CD14-positive monocyte (primary cell): ENCODE measurements around the gene MICAL1. TPM values are rescaled to one million over a fixed set of nuclear protein-coding genes. Genes with fewer than 3 reads are reported as not detected.
A peak's percentile ranks its signal among the peaks of the same experiment; 100 is the strongest.

Source experiments
- DNase-seq, 3 donors: peaks; one replicate each; pipeline ENCODE4 v3.0.0-alpha.2; 2011 to 2022
- H2AFZ ChIP-seq: 2 replicates; pipeline ENCODE4 v1.6.0; 2012; ENCODE audit warnings: mild to moderate bottlenecking, low read depth, low read length, inconsistent platforms; ENCODE audit not compliant: insufficient read depth, poor library complexity, severe bottlenecking
- H3K27ac ChIP-seq, 2 donors: 1 replicate in 1 of 2; 2 replicates in 1 of 2; pipeline ENCODE4 v1.5.1; 2012 to 2013; ENCODE audit warnings: low read length in 2 of 2, control low read depth in 1 of 2, inconsistent platforms in 1 of 2, low read depth in 1 of 2, mild to moderate bottlenecking in 1 of 2
- H3K27me3 ChIP-seq, 2 donors: one replicate each; pipeline versions ENCODE4 v1.6.0 to v1.6.1; 2011 to 2013; ENCODE audit warnings: low read length in 2 of 2; ENCODE audit not compliant: control insufficient read depth in 2 of 2, insufficient read depth in 2 of 2
- H3K36me3 ChIP-seq, 2 donors: replicated peaks in 1 of 2; 1 replicate in 1 of 2; 2 replicates in 1 of 2; pipeline versions ENCODE4 v1.5.1 to v1.6.1; 2012 to 2013; ENCODE audit warnings: low read length in 2 of 2, control low read depth in 1 of 2, inconsistent platforms in 1 of 2, mild to moderate bottlenecking in 1 of 2; ENCODE audit not compliant: insufficient read depth in 2 of 2, control insufficient read depth in 1 of 2
- H3K4me1 ChIP-seq, 2 donors: 1 replicate in 1 of 2; 2 replicates in 1 of 2; pipeline versions ENCODE4 v1.5.1 to v1.6.1; 2012 to 2013; ENCODE audit warnings: low read length in 2 of 2, control low read depth in 1 of 2, inconsistent platforms in 1 of 2, mild to moderate bottlenecking in 1 of 2, moderate library complexity in 1 of 2; ENCODE audit not compliant: insufficient read depth in 2 of 2, control insufficient read depth in 1 of 2
- H3K4me2 ChIP-seq: replicated peaks from 2 replicates; pipeline ENCODE3; 2012; ENCODE audit warnings: low read length, moderate library complexity, mild to moderate bottlenecking; ENCODE audit not compliant: poor library complexity, severe bottlenecking; ENCODE audit errors: extremely low read depth
- H3K4me3 ChIP-seq, 3 experiments: fragments of 200-600 bp in 1 of 3; sonication (generic) in 1 of 3; replicated peaks in 1 of 3; 1 replicate in 2 of 3; 2 replicates in 1 of 3; pipeline ENCODE4 v1.5.1; 2011 to 2013; ENCODE audit warnings: low read length in 3 of 3, mild to moderate bottlenecking in 3 of 3, control low read depth in 2 of 3, low read depth in 2 of 3, inconsistent platforms in 1 of 3, moderate library complexity in 1 of 3
- H3K79me2 ChIP-seq: 2 replicates; pipeline ENCODE4 v1.6.0; 2012; ENCODE audit warnings: mild to moderate bottlenecking, control low read depth, inconsistent platforms, low read length, moderate library complexity; ENCODE audit not compliant: insufficient read depth
- H3K9ac ChIP-seq: 2 replicates; pipeline ENCODE4 v1.6.0; 2017; ENCODE audit warnings: low read length, mild to moderate bottlenecking; ENCODE audit not compliant: insufficient read depth, poor library complexity, severe bottlenecking
- H3K9me3 ChIP-seq, 2 donors: replicated peaks in 1 of 2; 1 replicate in 1 of 2; 2 replicates in 1 of 2; pipeline versions ENCODE4 v1.5.1 to v1.6.1; 2012 to 2013; ENCODE audit warnings: low read length in 2 of 2, control low read depth in 1 of 2; ENCODE audit not compliant: control insufficient read depth in 1 of 2, insufficient read depth in 1 of 2
- H4K20me1 ChIP-seq: 2 replicates; pipeline ENCODE4 v1.6.0; 2012; ENCODE audit warnings: mild to moderate bottlenecking, low read length, control low read depth, moderate library complexity; ENCODE audit not compliant: insufficient read depth
- H3K27ac Mint-ChIP-seq, 7 donors: one replicate each; pipeline ENCODE4 v1.8.0; 2020; ENCODE audit warnings: mild to moderate bottlenecking in 7 of 7, mixed read lengths in 7 of 7, moderate library complexity in 6 of 7, inconsistent platforms in 2 of 7
- H3K27me3 Mint-ChIP-seq, 3 donors: one replicate each; pipeline ENCODE4 v1.8.0; 2021 to 2022; ENCODE audit warnings: low read depth in 3 of 3, mild to moderate bottlenecking in 3 of 3, mixed read lengths in 3 of 3, moderate library complexity in 3 of 3, inconsistent platforms in 1 of 3
- H3K36me3 Mint-ChIP-seq, 2 donors: one replicate each; pipeline ENCODE4 v1.8.0; 2020; ENCODE audit warnings: mixed read lengths in 2 of 2, inconsistent platforms in 1 of 2, mild to moderate bottlenecking in 1 of 2
- H3K4me1 Mint-ChIP-seq: one replicate; pipeline ENCODE4 v1.8.0; 2020; ENCODE audit warnings: mild to moderate bottlenecking, mixed read lengths
- H3K4me3 Mint-ChIP-seq, 2 donors: one replicate each; pipeline ENCODE4 v1.8.0; 2020; ENCODE audit warnings: mild to moderate bottlenecking in 2 of 2, mixed read lengths in 2 of 2, moderate library complexity in 1 of 2
- H3K9me3 Mint-ChIP-seq, 7 donors: one replicate each; pipeline ENCODE4 v1.8.0; 2020 to 2022; ENCODE audit warnings: mixed read lengths in 7 of 7, mild to moderate bottlenecking in 6 of 7, moderate library complexity in 6 of 7, inconsistent platforms in 2 of 7
- CTCF ChIP-seq: fragments of 200-600 bp; IDR thresholded peaks from one replicate; pipeline ENCODE4 v1.8.0; 2022; ENCODE audit warnings: antibody characterized with exemption, mild to moderate bottlenecking
- WGBS: methylation state at CpG from one replicate; pipeline ENCODE4 v1.1.5; 2013; ENCODE audit warnings: missing lambda C conversion rate; ENCODE audit not compliant: insufficient coverage; 5-methylcytosine and 5-hydroxymethylcytosine counted together
- intact Hi-C, 2 donors: fragments of 100-400 bp; cut with micrococcal nuclease; formaldehyde crosslinking; loops; one replicate each; pipeline versions ENCODE4 v1.15.0 to v1.15.1; 2023
- polyA plus RNA-seq, 3 donors: library from polyadenylated mRNA; depleted of rRNA in 1 of 3; unstranded in 2 of 3; stranded (reverse) in 1 of 3; fragments of 300-500 nt in 2 of 3; fragments of >200 nt in 1 of 3; fragmentation: Illumina TruSeq in 2 of 3; gene quantifications; 1 replicate in 2 of 3; 2 replicates in 1 of 3; pipeline ENCODE4 v1.2.3, GENCODE V29; 2012 to 2021

The MICAL1 gene
- polyA plus RNA-seq, 3 donors, result 7.5 to 227 (median 13.2) TPM

GRCh38 chr6:109485266-109485935 is 29.8 kb upstream of the MICAL1 start:
- Mint-ChIP-seq H3K4me3 (no peak overlapping the region), H3K27me3 (peaks cover 1 to 10% (median 8%) of the 10 kb centered on the region in 3 donors), H3K4me1 (peaks cover 24% of the 10 kb centered on the region), H3K36me3 (peaks cover 14 to 15% of the 10 kb centered on the region in 2 donors), H3K9me3 (no peaks in the 10 kb centered on the region), H3K27ac (no peak overlapping the region)
- Histone ChIP-seq H3K4me1 (peaks cover 24 to 27% of the 10 kb centered on the region in 2 donors), H4K20me1 (no peaks in the 10 kb centered on the region), H3K79me2 (peaks cover 25% of the 10 kb centered on the region), H3K27ac (no peak overlapping the region), H3K4me3 (no peak overlapping the region), H3K4me2 (no peak overlapping the region), H2AFZ (no peak overlapping the region), H3K36me3 (peaks cover 7 to 14% of the 10 kb centered on the region in 2 donors), H3K9ac (no peak overlapping the region), H3K27me3 (no peaks in the 10 kb centered on the region), H3K9me3 (no peaks in the 10 kb centered on the region)
- 100% methylated on average over 2 of the region's 3 CpGs for WGBS
- DNase-seq, result no peak
- intact Hi-C loops, result no loop called here
- no peak for TF ChIP-seq CTCF

- 100% methylated on average over 2 of the region's 3 CpGs for WGBS
- H3K27ac Mint-ChIP-seq, result peak overlapping the region in 4 of 7 donors; percentile 15 to 66 (median 50)
- no peaks in the 10 kb centered on the region for H3K9me3 Mint-ChIP-seq
- Histone ChIP-seq H3K4me1 (peaks cover 32 to 38% of the 10 kb centered on the region in 2 donors), H2AFZ (peak overlapping the region; percentile 71), H3K4me2 (peak overlapping the region; percentile 72), H4K20me1 (peaks cover 3% of the 10 kb centered on the region), H3K27ac (no peak overlapping the region), H3K36me3 (peaks cover 7 to 19% of the 10 kb centered on the region in 2 donors), H3K4me3 (peak overlapping the region in 1 of 3 experiments; percentile 68), H3K79me2 (peaks cover 36% of the 10 kb centered on the region), H3K9me3 (no peaks in the 10 kb centered on the region), H3K9ac (no peak overlapping the region), H3K27me3 (no peaks in the 10 kb centered on the region)
- H3K27me3 Mint-ChIP-seq, result peaks cover 1 to 10% (median 4%) of the 10 kb centered on the region in 3 donors
- DNase-seq, result no peak
- intact Hi-C loops, result loop anchor here (5.0 kb wide), 2 partner anchors 38 to 42 kb away; partner anchors contain the start of genes PPIL6 (in 2 of the 2) and SMPD2 (in 2 of the 2)
- H3K4me3 Mint-ChIP-seq, result peak overlapping the region; percentile 66 to 88
- peaks cover 34% of the 10 kb centered on the region for H3K4me1 Mint-ChIP-seq
- H3K36me3 Mint-ChIP-seq, result peaks cover 19 to 20% of the 10 kb centered on the region in 2 donors
- TF ChIP-seq CTCF, result no peak
These were observed 28.6 kb upstream of the MICAL1 start for GRCh38 chr6:109484122-109484521.
